GM12878 (cell line): ENCODE results near the gene C10orf90. TPM values are rescaled to one million over a fixed set of nuclear protein-coding genes. Genes with fewer than 3 reads are reported as not detected.

Experiments
- ATAC-seq: fragments of 200-7000 bp; cut with Tn5 transposase; 3 replicates; pipeline ENCODE4 v1.9.1; 2020; ENCODE audit warnings: mild to moderate bottlenecking, moderate library complexity
- BruUV-seq: library from RNA; stranded (reverse); fragments of 400-500 nt; replicated peaks from 2 replicates; lab custom pipeline; 2021; lab: Mats Ljungman, UMichigan
- CTCF ChIA-PET: fragments of 300-600 bp; sonication (Branson Sonifier 250); formaldehyde crosslinking; extraction: SDS; loops from one replicate; lab custom pipeline; 2021; ENCODE audit warnings: inconsistent platforms; lab: Yijun Ruan, JAX
- POLR2A ChIA-PET: fragments of 350-600 bp; formaldehyde crosslinking; extraction: SDS; loops from one replicate; lab custom pipeline; 2021; ENCODE audit warnings: inconsistent platforms; lab: Charles Lee
- RAD21 ChIA-PET: fragments of 300-600 bp; sonication (Branson Sonifier 250); formaldehyde crosslinking; loops from one replicate; lab custom pipeline; 2023; ENCODE audit warnings: antibody characterized with exemption; ENCODE audit not compliant: unreplicated experiment; lab: Charles Lee
- SMC1A ChIA-PET: fragments of 300-600 bp; sonication (Branson Sonifier 250); formaldehyde crosslinking; loops from one replicate; lab custom pipeline; 2023; ENCODE audit not compliant: unreplicated experiment, uncharacterized antibody; lab: Charles Lee
- DNase-seq: peaks from one replicate; pipeline ENCODE4 v3.0.0-alpha.2; 2011; ENCODE audit warnings: low read depth, low spot score
- FAIRE-seq: peaks from 3 replicates; lab custom pipeline; 2011; peaks lifted over from hg19 to GRCh38; lab: Jason Lieb, UNC
- H2AFZ ChIP-seq: 2 replicates; pipeline ENCODE4 v1.6.0; 2011; ENCODE audit warnings: low read depth, low read length, control low read depth; ENCODE audit not compliant: control insufficient read depth
- H3K27ac ChIP-seq: 2 replicates; pipeline ENCODE4 v1.5.1; 2011; ENCODE audit warnings: control low read depth; ENCODE audit not compliant: control insufficient read depth, insufficient read depth
- H3K27me3 ChIP-seq, 2 experiments: replicated peaks in 1 of 2; 2 replicates each; pipeline versions ENCODE4 v1.6.0 to v1.6.1; 2011; ENCODE audit warnings: low read length in 1 of 2; ENCODE audit not compliant: control insufficient read depth in 2 of 2, insufficient read depth in 2 of 2
- H3K36me3 ChIP-seq, 2 experiments: 2 replicates each; pipeline ENCODE4 v1.5.1; 2011; ENCODE audit warnings: low read length in 1 of 2; ENCODE audit not compliant: control insufficient read depth in 2 of 2, insufficient read depth in 2 of 2
- H3K4me1 ChIP-seq: 2 replicates; pipeline ENCODE4 v1.6.1; 2011; ENCODE audit warnings: mild to moderate bottlenecking, low read length, moderate library complexity, mixed read lengths; ENCODE audit not compliant: control insufficient read depth, insufficient read depth
- H3K4me2 ChIP-seq: 2 replicates; pipeline ENCODE4 v1.6.0; 2011; ENCODE audit warnings: control low read depth; ENCODE audit not compliant: control insufficient read depth, insufficient read depth
- H3K4me3 ChIP-seq: fragments of 200-600 bp; sonication (generic); 2 replicates; pipeline ENCODE4 v1.5.1; 2016
- H3K79me2 ChIP-seq: 2 replicates; pipeline ENCODE4 v1.6.0; 2011; ENCODE audit warnings: low read length; ENCODE audit not compliant: control insufficient read depth, insufficient read depth
- H3K9ac ChIP-seq: 2 replicates; pipeline ENCODE4 v1.8.0; 2011; ENCODE audit warnings: low read length, control low read depth, mixed read lengths; ENCODE audit not compliant: control insufficient read depth, insufficient read depth
- H3K9me3 ChIP-seq: replicated peaks from 3 replicates; pipeline ENCODE4 v1.5.1; 2011; ENCODE audit warnings: mild to moderate bottlenecking, low read length; ENCODE audit not compliant: control insufficient read depth, insufficient read depth
- H4K20me1 ChIP-seq: 2 replicates; pipeline ENCODE4 v1.6.0; 2011; ENCODE audit not compliant: control insufficient read depth, insufficient read depth
- BCLAF1 ChIP-seq: fragments of 450-650 bp; IDR thresholded peaks from 2 replicates; pipeline ENCODE4 v1.6.1; 2017; ENCODE audit warnings: antibody characterized with exemption, mild to moderate bottlenecking, moderate library complexity
- CREB1 ChIP-seq: IDR thresholded peaks from 2 replicates; pipeline ENCODE4 v1.6.1; 2012; ENCODE audit warnings: low read depth, mild to moderate bottlenecking, inconsistent platforms
- DPF2 ChIP-seq: fragments of 450-650 bp; IDR thresholded peaks from 2 replicates; pipeline ENCODE4 v1.6.1; 2017; ENCODE audit warnings: mild to moderate bottlenecking
- EZH2 ChIP-seq: IDR thresholded peaks from 2 replicates; pipeline ENCODE4 v1.6.1; 2012; ENCODE audit warnings: low read depth, mild to moderate bottlenecking, control low read depth, inconsistent platforms, low read length, borderline replicate concordance; ENCODE audit not compliant: control insufficient read depth
- HDAC2 ChIP-seq: fragments of 200-600 bp; sonication (generic); IDR thresholded peaks from 2 replicates; pipeline ENCODE4 v1.6.1; 2017
- HDAC6 ChIP-seq: fragments of 200-600 bp; sonication (generic); IDR thresholded peaks from one replicate; pipeline ENCODE4 v1.8.0; 2017; ENCODE audit warnings: antibody characterized with exemption; ENCODE audit not compliant: unreplicated experiment
- JUNB ChIP-seq: IDR thresholded peaks from 2 replicates; pipeline ENCODE4 v1.6.1; 2016; ENCODE audit warnings: antibody characterized with exemption, mild to moderate bottlenecking
- KDM1A ChIP-seq: fragments of 200-600 bp; sonication (generic); IDR thresholded peaks from 2 replicates; pipeline ENCODE4 v1.6.1; 2016; ENCODE audit warnings: borderline replicate concordance
- MEF2B ChIP-seq: fragments of 450-650 bp; IDR thresholded peaks from 2 replicates; pipeline ENCODE4 v1.6.1; 2018; ENCODE audit warnings: mild to moderate bottlenecking, moderate library complexity; ENCODE audit not compliant: partially characterized antibody, poor library complexity, severe bottlenecking
- MTA2 ChIP-seq: fragments of 450-650 bp; IDR thresholded peaks from 2 replicates; pipeline ENCODE4 v1.6.1; 2016; ENCODE audit warnings: low read depth, mild to moderate bottlenecking, moderate library complexity
- MTA3 ChIP-seq: IDR thresholded peaks from 2 replicates; pipeline ENCODE4 v1.6.1; 2012; ENCODE audit warnings: low read length, inconsistent platforms, borderline replicate concordance
- POU2F2 ChIP-seq: IDR thresholded peaks from 3 replicates; pipeline ENCODE4 v1.6.1; 2011; ENCODE audit warnings: low read depth, mild to moderate bottlenecking, low read length, borderline replicate concordance
- TBL1XR1 ChIP-seq: IDR thresholded peaks from 2 replicates; pipeline ENCODE4 v1.6.1; 2012; ENCODE audit warnings: low read depth, low read length, improper control_type of control experiment
- ZNF217 ChIP-seq: fragments of 450-650 bp; IDR thresholded peaks from 2 replicates; pipeline ENCODE4 v1.6.1; 2017; ENCODE audit warnings: antibody characterized with exemption, mild to moderate bottlenecking
- WGBS: methylation state at CpG from one replicate; pipeline ENCODE4 v1.1.6; 2016; ENCODE audit warnings: low lambda C conversion rate; ENCODE audit not compliant: insufficient replicate concordance, insufficient coverage; ENCODE audit errors: missing lambda C conversion rate; 5-methylcytosine and 5-hydroxymethylcytosine counted together
- in situ Hi-C: fragments of 300-500 bp; cut with MboI; formaldehyde crosslinking; loops from 9 replicates; pipeline ENCODE4 v1.14.3; 2018; ENCODE audit warnings: mixed read lengths
- intact Hi-C: fragments of 100-400 bp; cut with micrococcal nuclease; formaldehyde crosslinking; loops from one replicate; pipeline ENCODE4 v1.14.2; 2022; ENCODE audit not compliant: unreplicated experiment
- polyA plus RNA-seq, 11 experiments: library from polyadenylated mRNA; depleted of rRNA in 4 of 11; unstranded in 6 of 11; stranded (reverse) in 5 of 11; fragments of >200 nt; fragmentation: Nextera tagmentation in 4 of 11; fragmentation: Illumina TruSeq in 1 of 11; extraction: Ambion mirVana in 4 of 11; extraction: Trizol in 1 of 11; gene quantifications; 1 replicate in 1 of 11; 2 replicates in 10 of 11; pipeline versions ENCODE4 v1.2.1 to v1.2.3, GENCODE V29; 2011 to 2016; ENCODE audit warnings: inconsistent platforms in 2 of 11, missing spikeins in 2 of 11, low read depth in 1 of 11
- total RNA-seq, 4 experiments: library from RNA; depleted of rRNA in 3 of 4; stranded (reverse); fragments of >200 nt in 3 of 4; fragmentation: Illumina TruSeq in 1 of 4; extraction: Trizol in 1 of 4; gene quantifications; 2 replicates each; pipeline versions ENCODE4 v1.2.1 to v1.2.3, GENCODE V29; 2013 to 2021
- TF ChIP-seq, protein P1 (sequence below): IDR thresholded peaks from 2 replicates; pipeline ENCODE4 v1.6.1; 2011; ENCODE audit warnings: mild to moderate bottlenecking, low read depth, low read length, moderate library complexity; ENCODE audit not compliant: insufficient replicate concordance
- TF ChIP-seq, protein P2 (sequence below): fragments of 450-650 bp; conservative IDR thresholded peaks from 2 replicates; pipeline ENCODE4 v1.6.1; 2017; ENCODE audit warnings: mild to moderate bottlenecking, moderate library complexity

Gene C10orf90
- total and polyA plus RNA-seq, 10 of the 15 experiments (the other 5 are each of a cell fraction or from before 2014, with no cell fraction given) = 0.04 TPM; not detected in 9

GRCh38 chr10:126663328-126663727 lies 7.2 kb downstream of the C10orf90 start:
- in situ Hi-C loops = no loop called here
- no peak for FAIRE-seq

More at GRCh38 chr10:126663328-126663727, 7.2 kb downstream of the C10orf90 start:
- Histone ChIP-seq H3K9me3 (no peaks in the 10 kb centered on the region), H3K9ac (no peak overlapping the region), H4K20me1 (no peaks in the 10 kb centered on the region), H3K4me2 (no peak overlapping the region), H3K27me3 (no peaks in the 10 kb centered on the region), H2AFZ (no peak overlapping the region), H3K79me2 (no peaks in the 10 kb centered on the region), H3K4me1 (no peaks in the 10 kb centered on the region)
- 51% methylated on average over 9 of the region's 9 CpGs for WGBS
- BruUV-seq = no TSS peak
- no peak for DNase-seq
- SMC1A ChIA-PET = no interaction called here
- no peak for ATAC-seq
- TF ChIP-seq BCLAF1 = no peak
- TF ChIP-seq TBL1XR1 = no peak
- no peak for TF ChIP-seq MTA2
- TF ChIP-seq MTA3 = no peak
- TF ChIP-seq MEF2B = no peak
- TF ChIP-seq CREB1 = no peak
- TF ChIP-seq, protein P1, sequence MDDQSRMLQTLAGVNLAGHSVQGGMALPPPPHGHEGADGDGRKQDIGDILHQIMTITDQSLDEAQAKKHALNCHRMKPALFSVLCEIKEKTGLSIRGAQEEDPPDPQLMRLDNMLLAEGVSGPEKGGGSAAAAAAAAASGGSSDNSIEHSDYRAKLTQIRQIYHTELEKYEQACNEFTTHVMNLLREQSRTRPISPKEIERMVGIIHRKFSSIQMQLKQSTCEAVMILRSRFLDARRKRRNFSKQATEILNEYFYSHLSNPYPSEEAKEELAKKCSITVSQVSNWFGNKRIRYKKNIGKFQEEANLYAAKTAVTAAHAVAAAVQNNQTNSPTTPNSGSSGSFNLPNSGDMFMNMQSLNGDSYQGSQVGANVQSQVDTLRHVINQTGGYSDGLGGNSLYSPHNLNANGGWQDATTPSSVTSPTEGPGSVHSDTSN = no peak
- no peak for TF ChIP-seq HDAC6
- TF ChIP-seq, protein P2, sequence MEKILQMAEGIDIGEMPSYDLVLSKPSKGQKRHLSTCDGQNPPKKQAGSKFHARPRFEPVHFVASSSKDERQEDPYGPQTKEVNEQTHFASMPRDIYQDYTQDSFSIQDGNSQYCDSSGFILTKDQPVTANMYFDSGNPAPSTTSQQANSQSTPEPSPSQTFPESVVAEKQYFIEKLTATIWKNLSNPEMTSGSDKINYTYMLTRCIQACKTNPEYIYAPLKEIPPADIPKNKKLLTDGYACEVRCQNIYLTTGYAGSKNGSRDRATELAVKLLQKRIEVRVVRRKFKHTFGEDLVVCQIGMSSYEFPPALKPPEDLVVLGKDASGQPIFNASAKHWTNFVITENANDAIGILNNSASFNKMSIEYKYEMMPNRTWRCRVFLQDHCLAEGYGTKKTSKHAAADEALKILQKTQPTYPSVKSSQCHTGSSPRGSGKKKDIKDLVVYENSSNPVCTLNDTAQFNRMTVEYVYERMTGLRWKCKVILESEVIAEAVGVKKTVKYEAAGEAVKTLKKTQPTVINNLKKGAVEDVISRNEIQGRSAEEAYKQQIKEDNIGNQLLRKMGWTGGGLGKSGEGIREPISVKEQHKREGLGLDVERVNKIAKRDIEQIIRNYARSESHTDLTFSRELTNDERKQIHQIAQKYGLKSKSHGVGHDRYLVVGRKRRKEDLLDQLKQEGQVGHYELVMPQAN = no peak
- no peak for TF ChIP-seq POU2F2
- TF ChIP-seq KDM1A = no peak
- no peak for TF ChIP-seq ZNF217
- no peak for TF ChIP-seq EZH2
- no peak for TF ChIP-seq DPF2
- TF ChIP-seq JUNB = no peak
- no peak for TF ChIP-seq HDAC2
- TF ChIP-seq, all 136 proteins: peak for 0
- ChIA-PET POLR2A (no interaction called here), RAD21 (no interaction called here), CTCF (interaction anchor here (0.6 kb wide), 1 partner anchor 96 kb away, joined by 3 read pairs; no protein-coding TSS in a partner anchor)
- Histone ChIP-seq H3K36me3 (no peaks in the 10 kb centered on the region), H3K27ac (no peak overlapping the region), H3K4me3 (no peak overlapping the region)
- intact Hi-C loops = no loop called here
